Measurements from ENCODE around the gene BTBD9. TPM values are rescaled to one million over a fixed set of nuclear protein-coding genes. Genes with fewer than 3 reads are reported as not detected.
A peak's percentile ranks its signal among the peaks of the same experiment; 100 is the strongest.

The BTBD9 gene
- total RNA-seq, 5 donors from 2014 or later (not counting 1 experiment from before 2014, with no cell fraction given), result 29.3 to 67.7 (median 38.1) TPM

GRCh38 chr6:38650207-38650752, 10.6 kb upstream of the BTBD9 start:
- peaks cover 31% of the 10 kb centered on the region for H3K36me3 Mint-ChIP-seq
- Histone ChIP-seq H3K9me3 (no peaks in the 10 kb centered on the region), H3K27me3 (replicated peaks in 1 of 2; ENCODE audit: control insufficient read depth in 2 of 2, extremely low read depth in 1 of 2, insufficient read depth in 2 of 2, low read length in 1 of 2) (no peaks in the 10 kb centered on the region), H3K36me3 (ENCODE audit: control insufficient read depth in 2 of 2, extremely low read depth in 1 of 2, insufficient read depth in 1 of 2, low read length in 1 of 2) (no peaks in the 10 kb centered on the region), H3K27ac (ENCODE audit: low read length) (no peak overlapping the region), H3K4me1 (ENCODE audit: control insufficient read depth in 1 of 2, extremely low read depth in 1 of 2, insufficient read depth in 2 of 2, low read length in 2 of 2) (no peaks in the 10 kb centered on the region), H3K4me3 (ENCODE audit: control insufficient read depth in 1 of 2, extremely low read depth in 1 of 2, low read length in 1 of 2) (no peak overlapping the region)
- ATAC-seq (replicated peaks in 1 of 4) (no peak), DNase-seq (no peak)
- ChIA-PET CTCF (no interaction called here), POLR2A (no interaction called here)
- no peak overlapping the region for H3K27ac Mint-ChIP-seq
- no peak overlapping the region for H3K4me3 Mint-ChIP-seq
- H3K27me3 Mint-ChIP-seq, result no peaks in the 10 kb centered on the region
- no peaks in the 10 kb centered on the region for H3K4me1 Mint-ChIP-seq
- 93% methylated on average over 2 of the region's 5 CpGs for WGBS (ENCODE audit: insufficient coverage)
- peaks cover 0 to 4% (median 0%) of the 10 kb centered on the region in 3 donors for H3K9me3 Mint-ChIP-seq

DNA sequence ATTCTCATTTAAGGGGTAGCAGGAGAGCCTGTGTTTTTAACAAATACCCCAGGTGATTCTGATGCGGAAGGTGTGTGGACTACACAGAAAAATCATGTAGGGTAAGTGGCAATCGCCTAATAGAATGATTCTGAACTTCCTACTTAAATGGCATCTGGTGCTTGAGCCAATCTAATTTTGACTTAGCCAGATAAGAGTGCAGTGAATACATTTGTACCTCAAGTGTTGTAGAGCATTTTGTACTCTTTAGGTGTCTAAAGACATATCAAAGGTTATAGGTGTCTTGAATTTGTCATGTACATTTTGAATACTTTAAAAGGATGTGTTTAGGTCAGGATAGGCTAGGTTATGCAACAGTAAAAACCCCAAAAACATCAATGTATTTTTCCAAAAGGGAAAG, 10.0 kb upstream of the BTBD9 start:
- H3K36me3 ChIP-seq (ENCODE audit: control insufficient read depth in 2 of 2, extremely low read depth in 1 of 2, insufficient read depth in 1 of 2, low read length in 1 of 2), result no peaks in the 10 kb centered on the region
- no CpG with 5 or more reads among the region's 2 CpGs for WGBS (ENCODE audit: insufficient coverage)
- Mint-ChIP-seq H3K4me3 (no peak overlapping the region), H3K27me3 (no peaks in the 10 kb centered on the region), H3K9me3 (peaks cover 0 to 4% (median 0%) of the 10 kb centered on the region in 3 donors), H3K36me3 (peaks cover 31% of the 10 kb centered on the region), H3K4me1 (no peaks in the 10 kb centered on the region), H3K27ac (no peak overlapping the region)
- no peaks in the 10 kb centered on the region for H3K4me1 ChIP-seq (ENCODE audit: control insufficient read depth in 1 of 2, extremely low read depth in 1 of 2, insufficient read depth in 2 of 2, low read length in 2 of 2)
- no peak overlapping the region for H3K4me3 ChIP-seq (ENCODE audit: control insufficient read depth in 1 of 2, extremely low read depth in 1 of 2, low read length in 1 of 2)
- no peak overlapping the region for H3K27ac ChIP-seq (ENCODE audit: low read length)
- DNase-seq (no peak), ATAC-seq (replicated peaks in 1 of 4) (no peak)
- H3K27me3 ChIP-seq (replicated peaks in 1 of 2; ENCODE audit: control insufficient read depth in 2 of 2, extremely low read depth in 1 of 2, insufficient read depth in 2 of 2, low read length in 1 of 2), result no peaks in the 10 kb centered on the region
- CTCF ChIA-PET, result no interaction called here
- POLR2A ChIA-PET, result interaction anchor here in 1 of 2 donors (0.6 kb wide), 1 partner anchor 9 kb away, joined by 4 read pairs; no protein-coding TSS in a partner anchor
- H3K9me3 ChIP-seq, result no peaks in the 10 kb centered on the region

DNA sequence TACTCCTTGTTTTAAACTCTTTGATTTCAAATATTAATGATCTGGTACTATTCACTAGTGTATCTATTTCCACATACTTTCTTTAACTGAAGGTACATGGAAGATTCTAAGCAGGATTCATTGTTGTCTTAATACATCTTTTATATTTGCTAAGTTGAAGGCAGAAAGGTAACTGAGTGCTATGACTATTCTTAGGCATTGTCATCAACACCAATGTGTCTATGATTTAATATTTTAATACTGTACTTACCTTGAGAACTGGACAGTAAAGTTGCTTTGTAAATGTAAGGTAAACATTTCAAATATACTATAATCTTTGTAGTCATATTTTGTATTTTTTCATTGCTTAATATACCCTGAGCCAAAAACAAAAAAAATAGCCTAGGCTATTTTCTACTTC, 8.9 kb upstream of the BTBD9 start:
- peaks cover 0 to 4% (median 0%) of the 10 kb centered on the region in 3 donors for H3K9me3 Mint-ChIP-seq
- no peak overlapping the region for H3K4me3 Mint-ChIP-seq
- no peaks in the 10 kb centered on the region for H3K9me3 ChIP-seq
- no peak overlapping the region for H3K27ac ChIP-seq (ENCODE audit: low read length)
- no peak overlapping the region for H3K27ac Mint-ChIP-seq
- peaks cover 24% of the 10 kb centered on the region for H3K36me3 Mint-ChIP-seq
- CTCF ChIA-PET, result interaction anchor here (0.6 to 0.8 kb wide), 4 partner anchors 18 to 706 kb away, joined by 3 to 5 read pairs (median 3); no protein-coding TSS in a partner anchor
- no peaks in the 10 kb centered on the region for H3K36me3 ChIP-seq (ENCODE audit: control insufficient read depth in 2 of 2, extremely low read depth in 1 of 2, insufficient read depth in 1 of 2, low read length in 1 of 2)
- no peak overlapping the region for H3K4me3 ChIP-seq (ENCODE audit: control insufficient read depth in 1 of 2, extremely low read depth in 1 of 2, low read length in 1 of 2)
- H3K27me3 ChIP-seq (replicated peaks in 1 of 2; ENCODE audit: control insufficient read depth in 2 of 2, extremely low read depth in 1 of 2, insufficient read depth in 2 of 2, low read length in 1 of 2), result no peaks in the 10 kb centered on the region
- DNase-seq (no peak), ATAC-seq (replicated peaks in 1 of 4) (no peak)
- H3K4me1 Mint-ChIP-seq, result no peaks in the 10 kb centered on the region
- POLR2A ChIA-PET, result no interaction called here
- no peaks in the 10 kb centered on the region for H3K4me1 ChIP-seq (ENCODE audit: control insufficient read depth in 1 of 2, extremely low read depth in 1 of 2, insufficient read depth in 2 of 2, low read length in 2 of 2)
- no peaks in the 10 kb centered on the region for H3K27me3 Mint-ChIP-seq

GRCh38 chr6:38646166-38646878, 6.6 kb upstream of the BTBD9 start:
- Histone ChIP-seq H3K27me3 (replicated peaks in 1 of 2; ENCODE audit: control insufficient read depth in 2 of 2, extremely low read depth in 1 of 2, insufficient read depth in 2 of 2, low read length in 1 of 2) (no peaks in the 10 kb centered on the region), H3K36me3 (ENCODE audit: control insufficient read depth in 2 of 2, extremely low read depth in 1 of 2, insufficient read depth in 1 of 2, low read length in 1 of 2) (no peaks in the 10 kb centered on the region), H3K4me1 (ENCODE audit: control insufficient read depth in 1 of 2, extremely low read depth in 1 of 2, insufficient read depth in 2 of 2, low read length in 2 of 2) (no peaks in the 10 kb centered on the region), H3K4me3 (ENCODE audit: control insufficient read depth in 1 of 2, extremely low read depth in 1 of 2, low read length in 1 of 2) (no peak overlapping the region), H3K9me3 (no peaks in the 10 kb centered on the region), H3K27ac (ENCODE audit: low read length) (no peak overlapping the region)
- peaks cover 0 to 3% (median 0%) of the 10 kb centered on the region in 3 donors for H3K9me3 Mint-ChIP-seq
- no peak overlapping the region for H3K27ac Mint-ChIP-seq
- peaks cover 21% of the 10 kb centered on the region for H3K36me3 Mint-ChIP-seq
- H3K27me3 Mint-ChIP-seq, result no peaks in the 10 kb centered on the region
- DNase-seq (no peak), ATAC-seq (replicated peaks in 1 of 4) (no peak)
- WGBS (ENCODE audit: insufficient coverage), result 86% methylated on average over 1 of the region's 3 CpGs
- ChIA-PET POLR2A (no interaction called here), CTCF (no interaction called here)
- H3K4me1 Mint-ChIP-seq, result peaks cover 7 to 17% (median 9%) of the 10 kb centered on the region in 3 donors
- no peak overlapping the region for H3K4me3 Mint-ChIP-seq

GRCh38 chr6:38644951-38645350, 5.2 kb upstream of the BTBD9 start:
- H3K36me3 Mint-ChIP-seq, result peaks cover 10% of the 10 kb centered on the region
- peaks cover 4 to 11% of the 10 kb centered on the region in 2 experiments for H3K4me1 ChIP-seq (ENCODE audit: control insufficient read depth in 1 of 2, extremely low read depth in 1 of 2, insufficient read depth in 2 of 2, low read length in 2 of 2)
- no peak overlapping the region for H3K4me3 ChIP-seq (ENCODE audit: control insufficient read depth in 1 of 2, extremely low read depth in 1 of 2, low read length in 1 of 2)
- no peaks in the 10 kb centered on the region for H3K27me3 Mint-ChIP-seq
- ChIA-PET CTCF (no interaction called here), POLR2A (no interaction called here)
- no peaks in the 10 kb centered on the region for H3K27me3 ChIP-seq (replicated peaks in 1 of 2; ENCODE audit: control insufficient read depth in 2 of 2, extremely low read depth in 1 of 2, insufficient read depth in 2 of 2, low read length in 1 of 2)
- no peaks in the 10 kb centered on the region for H3K9me3 ChIP-seq
- no peak overlapping the region for H3K27ac ChIP-seq (ENCODE audit: low read length)
- no peaks in the 10 kb centered on the region for H3K36me3 ChIP-seq (ENCODE audit: control insufficient read depth in 2 of 2, extremely low read depth in 1 of 2, insufficient read depth in 1 of 2, low read length in 1 of 2)
- H3K27ac Mint-ChIP-seq, result no peak overlapping the region
- H3K9me3 Mint-ChIP-seq, result no peaks in the 10 kb centered on the region
- H3K4me3 Mint-ChIP-seq, result no peak overlapping the region
- no CpG with 5 or more reads among the region's 1 CpG for WGBS (ENCODE audit: insufficient coverage)
- ATAC-seq (replicated peaks in 1 of 4) (no peak), DNase-seq (no peak)
- H3K4me1 Mint-ChIP-seq, result peaks cover 18 to 27% (median 20%) of the 10 kb centered on the region in 3 donors

- H3K4me3 Mint-ChIP-seq, result peak overlapping the region; percentile 83 to 90 (median 89)
- ChIA-PET POLR2A (interaction anchor here (0.6 to 1.1 kb wide), 3 partner anchors 9 to 65 kb away, joined by 3 to 5 read pairs (median 4); no protein-coding TSS in a partner anchor), CTCF (no interaction called here)
- Histone ChIP-seq H3K36me3 (ENCODE audit: control insufficient read depth in 2 of 2, extremely low read depth in 1 of 2, insufficient read depth in 1 of 2, low read length in 1 of 2) (no peaks in the 10 kb centered on the region), H3K27me3 (replicated peaks in 1 of 2; ENCODE audit: control insufficient read depth in 2 of 2, extremely low read depth in 1 of 2, insufficient read depth in 2 of 2, low read length in 1 of 2) (no peaks in the 10 kb centered on the region), H3K27ac (ENCODE audit: low read length) (peak overlapping the region; percentile 90), H3K4me3 (ENCODE audit: control insufficient read depth in 1 of 2, extremely low read depth in 1 of 2, low read length in 1 of 2) (peak overlapping the region; percentile 86 to 97), H3K4me1 (ENCODE audit: control insufficient read depth in 1 of 2, extremely low read depth in 1 of 2, insufficient read depth in 2 of 2, low read length in 2 of 2) (peaks cover 9 to 17% of the 10 kb centered on the region in 2 experiments), H3K9me3 (no peaks in the 10 kb centered on the region)
- ATAC-seq (replicated peaks in 1 of 4) (peak in 2 of 4 experiments; percentile 16 to 23), DNase-seq (peak in 7 of 35 experiments; percentile 0 to 19 (median 2))
- WGBS (ENCODE audit: insufficient coverage), result under 1% methylated on average over 16 of the region's 32 CpGs
- H3K27ac Mint-ChIP-seq, result peak overlapping the region; percentile 80 to 93
- no peaks in the 10 kb centered on the region for H3K27me3 Mint-ChIP-seq
- peaks cover 54 to 62% (median 57%) of the 10 kb centered on the region in 3 donors for H3K4me1 Mint-ChIP-seq
- H3K36me3 Mint-ChIP-seq, result no peaks in the 10 kb centered on the region
- H3K9me3 Mint-ChIP-seq, result no peaks in the 10 kb centered on the region
Observed at GRCh38 chr6:38640216-38640909, 634 bp upstream of the BTBD9 start.

Data from T-cell (primary cell).